T-helper 22 cell (primary cell): ENCODE data around the gene CACNA1D.
"Not testable (repeated sequence)": the region's sequence is repeated elsewhere in the genome, so short reads cannot be mapped to it uniquely, and the experiment has no call there.

Experiments used
- DNase-seq: peaks from one replicate; pipeline ENCODE4 v3.0.0-alpha.2; 2020; ENCODE audit warnings: low read depth

CACNA1D gene

GRCh38 chr3:53530205-53530604, 35.8 kb downstream of the CACNA1D start:
- no peak for DNase-seq

GRCh38 chr3:53531749-53532148, 37.3 kb downstream of the CACNA1D start:
- DNase-seq: no peak

DNA sequence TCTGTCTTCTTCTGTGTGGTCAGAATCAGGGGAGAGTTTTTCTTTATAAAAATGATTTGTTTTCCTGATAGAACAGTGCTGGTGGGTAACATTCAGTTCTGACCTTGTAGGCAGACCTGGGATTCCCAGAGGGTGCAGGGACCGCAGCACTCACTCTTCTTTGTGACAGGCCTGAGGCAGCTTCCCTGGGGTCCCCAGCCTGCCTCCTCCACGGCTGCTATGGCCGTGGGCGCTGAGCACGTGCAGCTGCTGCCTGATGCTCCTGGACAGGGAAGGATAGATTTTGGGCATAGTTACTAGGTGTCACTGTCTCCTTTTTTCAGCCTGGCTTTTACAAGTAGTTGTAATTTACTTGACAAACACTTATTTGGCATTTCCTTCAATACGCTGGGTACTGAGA, 39.1 kb downstream of the CACNA1D start:
- DNase-seq: no peak

GRCh38 chr3:53534216-53534615, 39.8 kb downstream of the CACNA1D start:
- no peak for DNase-seq

DNA sequence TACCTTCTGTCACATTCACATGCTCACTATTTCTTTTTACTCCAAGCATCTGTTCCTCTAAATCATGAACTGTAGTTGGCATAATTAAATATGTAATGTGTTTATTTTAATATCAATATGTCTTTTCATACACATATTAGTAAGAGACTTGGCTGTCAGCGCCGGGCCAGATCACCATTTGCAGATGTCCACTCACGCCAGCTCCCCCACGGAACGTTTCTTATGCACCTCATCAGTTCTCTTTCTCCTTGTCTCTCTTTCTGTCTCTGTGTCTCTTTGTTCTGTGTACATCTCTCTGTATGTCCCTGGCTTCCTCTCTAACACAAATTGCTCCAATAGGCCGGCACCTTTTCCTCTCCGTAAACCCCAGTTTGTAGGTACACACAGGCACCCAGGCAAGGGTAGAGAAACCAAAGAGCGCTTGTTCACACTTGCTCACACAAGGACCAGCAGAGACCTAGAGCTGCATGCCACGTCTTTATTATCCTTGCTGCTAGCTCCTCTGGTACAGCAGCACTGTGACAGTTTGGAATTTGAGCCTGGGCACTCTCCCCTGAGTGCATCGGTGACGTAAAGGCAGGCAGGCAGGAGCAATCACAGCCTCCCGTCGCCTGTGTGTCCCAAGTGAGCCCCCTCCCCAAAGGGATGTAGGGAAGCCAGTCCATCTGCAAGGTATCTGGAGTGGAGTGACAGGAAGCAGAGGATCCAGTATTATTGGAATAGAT, 40.4 kb downstream of the CACNA1D start:
- no peak for DNase-seq

DNA sequence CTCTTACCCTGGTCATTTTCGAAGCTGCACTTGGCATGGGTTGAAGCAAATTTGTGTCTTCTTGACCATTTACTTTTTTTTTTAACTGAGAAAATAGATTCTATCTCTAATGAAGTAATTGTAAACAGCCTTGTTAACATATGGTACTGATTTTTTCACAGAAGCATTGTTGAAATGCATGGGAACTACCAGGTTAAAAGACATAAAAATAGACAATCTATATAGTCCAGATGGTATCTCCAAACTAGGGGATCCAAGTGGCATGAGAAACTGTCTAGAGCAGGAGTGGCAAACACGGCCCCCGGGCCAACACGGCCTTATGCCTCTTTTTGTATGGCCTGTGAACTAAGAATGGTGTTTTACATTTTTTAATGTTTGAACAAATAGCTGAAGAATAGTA, 41.9 kb downstream of the CACNA1D start:
- DNase-seq: no peak

GRCh38 chr3:53544357-53544756, 49.9 kb downstream of the CACNA1D start:
- no peak for DNase-seq

DNA sequence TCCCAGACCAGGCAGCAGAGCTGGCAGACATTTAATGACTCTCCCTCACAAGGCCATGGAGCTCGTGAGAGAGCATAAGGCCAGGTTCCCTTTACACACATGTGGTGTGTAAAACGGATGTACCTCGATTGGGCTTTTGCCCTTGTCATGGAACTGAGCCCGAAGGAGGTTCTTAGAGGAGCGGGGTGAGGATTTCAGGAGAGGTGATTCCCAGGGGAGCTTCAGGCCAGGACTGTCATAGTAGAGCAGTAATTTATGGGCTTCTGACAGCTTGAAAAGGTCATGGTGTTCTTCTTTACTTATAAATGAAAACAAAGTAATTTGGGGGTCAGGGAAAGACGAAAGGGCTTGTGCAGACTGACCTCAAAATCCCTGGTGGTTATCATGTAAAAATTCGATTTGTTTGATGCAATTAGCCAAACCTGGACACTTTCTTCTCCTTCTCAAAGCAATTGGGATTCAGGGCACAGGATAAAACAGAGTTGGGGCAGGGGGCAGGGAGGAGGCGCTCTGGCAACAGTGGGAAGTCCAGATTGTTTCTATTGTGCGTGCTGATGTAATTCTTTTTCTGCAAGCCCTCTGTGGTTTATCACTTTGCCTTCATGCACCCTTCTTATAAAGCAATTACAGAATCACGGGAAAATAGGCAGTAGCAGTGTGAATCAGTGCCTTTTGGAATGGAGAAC, 51.0 kb downstream of the CACNA1D start:
- no peak for DNase-seq

- DNase-seq: no peak
Measured at GRCh38 chr3:53545996-53546359, 51.6 kb downstream of the CACNA1D start.

DNA sequence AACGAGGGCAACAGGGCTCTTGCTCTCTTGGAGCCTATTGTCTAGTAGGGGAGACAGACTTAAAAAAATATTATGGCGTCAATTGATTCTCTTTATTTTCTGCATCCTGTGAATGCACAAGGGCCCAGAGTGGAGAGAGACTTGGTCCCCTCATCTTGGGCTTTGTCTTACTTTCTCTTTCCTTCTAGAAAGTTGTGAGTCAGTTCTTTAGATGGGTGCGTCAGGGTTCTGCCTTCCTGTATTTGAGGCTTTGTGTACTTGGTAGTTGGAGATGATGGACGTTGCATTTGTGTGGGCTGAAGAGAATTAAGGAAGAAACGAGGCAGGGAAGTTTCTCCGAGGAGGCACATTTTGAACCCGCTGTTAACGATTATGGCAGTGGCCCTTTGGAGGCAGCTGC, 52.9 kb downstream of the CACNA1D start:
- DNase-seq: no peak

DNA sequence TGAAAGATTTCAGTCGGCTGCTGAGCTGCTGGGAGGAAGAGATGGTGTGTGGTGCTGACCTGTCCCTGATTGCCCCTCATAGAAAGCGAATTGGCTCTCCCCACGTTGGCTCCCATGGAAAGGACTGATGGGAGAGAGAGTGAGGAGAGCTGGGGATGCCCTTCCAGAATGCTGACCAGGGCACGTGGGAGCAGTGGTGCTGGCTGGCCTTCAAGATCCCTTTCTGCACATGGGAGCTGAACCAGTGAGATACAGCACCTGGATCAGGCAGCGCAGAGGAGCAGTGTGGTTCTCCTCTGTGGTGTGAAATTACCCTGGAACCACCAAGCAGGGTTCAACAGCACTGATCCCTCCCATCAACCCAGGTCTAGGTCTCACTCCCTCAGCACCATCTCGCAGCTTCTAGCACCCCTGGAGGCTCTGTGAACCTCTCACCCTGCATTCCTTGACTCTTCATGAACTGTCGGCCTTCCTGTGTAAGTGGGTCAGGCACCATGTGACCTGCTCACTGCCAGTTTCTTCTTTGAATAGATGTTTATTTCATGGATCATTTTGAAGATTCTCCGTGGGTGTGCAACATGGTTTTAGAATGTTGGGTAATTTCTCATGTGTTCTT, 55.7 kb downstream of the CACNA1D start:
- DNase-seq: no peak

DNA sequence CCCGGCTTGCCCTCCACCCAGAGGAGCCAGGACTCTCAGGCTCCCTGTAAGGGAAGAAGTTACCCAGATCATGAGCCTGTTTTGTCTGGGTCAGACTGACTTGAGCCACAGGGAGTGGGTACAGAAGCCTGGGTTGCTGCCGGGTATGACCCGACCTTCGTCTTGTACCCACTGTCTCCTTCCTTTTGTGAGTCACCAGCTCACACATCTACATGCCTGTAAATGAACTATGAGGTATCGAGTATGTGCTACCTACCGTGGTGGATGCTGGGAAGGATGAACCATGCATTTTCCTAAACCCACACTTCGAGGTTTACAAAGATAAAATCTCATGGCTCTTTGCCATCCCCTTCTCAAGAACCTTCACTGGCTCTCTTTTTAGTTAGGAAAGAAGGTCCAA, 56.9 kb downstream of the CACNA1D start:
- DNase-seq: no peak

- DNase-seq: no peak
Measured at GRCh38 chr3:53552730-53553129, 58.3 kb downstream of the CACNA1D start.

DNA sequence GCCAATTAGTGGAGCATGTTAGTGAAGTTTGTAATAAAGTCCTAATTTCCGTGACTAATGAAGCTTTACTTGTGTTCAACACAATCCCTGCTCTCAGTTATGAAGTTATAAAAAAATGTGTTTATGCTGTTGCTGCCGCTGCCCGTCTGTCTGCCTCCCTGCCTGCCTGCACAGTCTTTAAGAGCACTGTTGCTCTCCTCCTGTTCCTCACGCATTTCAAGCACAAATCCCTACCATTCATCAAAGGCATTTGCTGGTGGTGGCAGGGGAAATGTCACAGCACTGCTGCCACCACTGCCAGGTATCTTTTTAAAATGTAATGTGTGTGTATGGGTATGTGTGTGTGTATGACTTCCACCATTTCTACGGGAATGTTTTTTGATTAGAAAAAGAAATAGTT, 58.8 kb downstream of the CACNA1D start:
- no peak for DNase-seq

- no peak for DNase-seq
Measured at GRCh38 chr3:53554559-53555067, 60.2 kb downstream of the CACNA1D start.

GRCh38 chr3:53555068-53555588, 60.7 kb downstream of the CACNA1D start:
- DNase-seq: no peak

DNA sequence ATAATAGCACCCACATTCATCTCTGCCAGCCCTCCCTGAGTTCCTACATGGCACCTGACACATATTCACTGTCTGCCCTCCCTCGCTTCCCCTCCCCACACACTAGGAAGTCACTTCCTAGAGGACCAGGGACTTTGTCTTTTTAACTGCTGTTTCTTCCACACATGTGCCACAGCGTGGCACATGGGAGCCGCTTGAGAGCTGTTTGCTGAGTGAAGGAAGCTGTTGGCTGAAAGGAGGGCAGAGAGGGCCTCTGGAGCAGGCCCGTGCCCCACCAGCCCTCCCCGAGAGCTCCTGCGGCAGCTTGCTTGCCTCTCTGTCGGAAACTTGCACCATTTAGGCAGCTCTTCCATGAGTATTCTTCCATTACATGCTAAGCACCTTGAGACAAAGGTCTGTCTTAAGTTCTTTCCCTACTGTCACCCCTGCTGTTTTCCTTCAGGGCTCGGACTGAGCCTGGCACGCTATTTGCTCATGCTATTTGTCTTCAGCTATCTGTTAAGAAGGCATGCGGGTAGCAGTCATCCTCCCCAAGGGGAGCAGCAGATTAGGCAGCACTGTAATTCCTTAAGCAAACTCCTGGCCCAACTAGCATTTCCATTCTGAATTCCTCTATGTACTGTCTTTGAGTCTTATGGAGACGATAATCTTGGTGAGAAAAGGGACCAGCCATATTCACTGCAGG, 72.2 kb downstream of the CACNA1D start:
- no peak for DNase-seq

DNA sequence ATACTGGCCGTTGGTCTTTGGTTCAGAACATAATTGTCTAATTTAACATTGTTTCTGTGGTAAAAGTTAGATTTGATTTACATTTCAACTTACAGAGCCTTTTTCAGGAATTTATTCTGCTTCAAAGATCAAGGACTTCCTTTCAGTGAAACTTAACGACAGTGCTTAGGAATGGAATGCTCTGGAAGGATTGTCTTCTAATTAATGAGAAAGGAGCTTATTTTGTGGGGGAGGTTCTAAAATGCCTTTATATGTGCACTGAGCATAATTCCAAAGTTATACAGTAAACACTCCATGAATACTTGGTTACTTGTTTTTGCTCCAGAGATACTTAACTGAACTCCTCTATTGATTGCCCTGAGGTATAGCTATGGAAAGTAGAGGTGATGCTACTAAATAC, 75.7 kb downstream of the CACNA1D start:
- DNase-seq: no peak

DNA sequence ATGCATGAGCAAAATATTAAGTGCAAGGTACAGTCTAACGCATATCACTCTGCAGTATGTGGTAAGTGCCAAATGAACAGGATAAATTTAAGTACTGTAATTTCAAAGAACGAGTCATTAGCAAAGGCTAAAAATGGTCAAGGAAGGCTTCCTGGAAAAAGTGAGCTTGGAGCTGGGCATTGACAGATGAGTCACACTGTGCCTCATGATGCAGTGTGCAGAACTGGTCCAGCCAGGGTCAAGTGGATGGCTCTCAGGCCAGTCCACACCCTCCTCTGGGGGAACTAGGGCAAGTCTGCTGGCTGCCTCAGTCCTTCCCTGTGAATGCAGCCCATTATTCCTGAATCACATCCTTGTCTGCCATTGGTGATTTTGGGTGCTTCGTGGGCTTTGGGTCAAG, 76.3 kb downstream of the CACNA1D start:
- DNase-seq: no peak

- DNase-seq: no peak
Measured at GRCh38 chr3:53571264-53571663, 76.9 kb downstream of the CACNA1D start.

- not testable (repeated sequence) for DNase-seq
Measured at GRCh38 chr3:53572184-53572583, 77.8 kb downstream of the CACNA1D start.

GRCh38 chr3:53577506-53577905, 83.1 kb downstream of the CACNA1D start:
- no peak for DNase-seq
